ENCODE data around the gene ADNP. TPM values are rescaled to one million over a fixed set of nuclear protein-coding genes. Genes with fewer than 3 reads are reported as not detected.

Gene ADNP
- total and polyA plus RNA-seq, 2 experiments from 2014 or later, result 13.1 to 43.7 TPM

DNA sequence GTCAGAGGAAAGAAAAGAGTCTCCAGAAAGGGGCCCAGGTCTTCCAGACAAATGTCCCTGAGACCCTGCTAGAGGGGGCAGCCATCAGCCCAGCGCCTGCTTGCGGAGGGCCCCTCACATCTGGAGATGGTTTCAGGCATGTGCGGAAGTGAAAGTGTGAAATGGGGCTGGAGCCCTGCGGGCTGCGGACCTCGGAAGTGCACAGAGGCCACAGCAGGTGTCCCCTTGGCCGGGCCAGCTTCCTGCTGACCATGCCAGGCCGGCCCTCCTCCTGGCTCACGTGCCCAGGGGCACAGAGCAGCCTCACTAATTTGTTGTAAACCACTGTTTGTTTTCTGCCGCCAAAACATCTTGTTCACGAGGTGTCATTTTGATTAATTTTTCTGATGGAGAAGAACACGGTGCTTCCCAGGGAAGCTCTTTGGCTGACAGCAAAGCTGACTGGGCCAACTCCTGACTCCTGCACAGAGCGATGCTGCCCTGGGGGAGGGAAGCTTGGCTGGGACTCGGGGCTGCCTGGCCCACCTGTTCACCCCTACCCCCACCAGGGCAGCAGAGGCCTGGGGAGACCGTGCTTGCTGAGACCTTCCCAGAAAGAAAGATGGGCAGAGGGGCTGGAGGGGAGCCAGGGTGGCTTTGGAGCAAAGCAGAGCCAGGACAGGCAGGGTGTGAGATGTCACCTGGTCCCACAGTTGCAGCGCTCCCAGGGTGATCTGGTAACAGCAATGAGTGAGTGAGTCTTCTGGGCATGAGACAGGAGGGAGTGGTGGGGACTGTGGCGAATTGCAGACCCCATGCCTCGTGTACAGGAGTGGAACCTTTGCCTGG lies 82.2 kb downstream of the ADNP start:
- Histone ChIP-seq H2AFZ (no peak overlapping the region), H3K9me3 (ENCODE audit: low read depth) (no peaks in the 10 kb centered on the region), H3K4me3 (no peak overlapping the region), H3K79me2 (no peaks in the 10 kb centered on the region), H3K4me1 (ENCODE audit: insufficient read depth) (peaks cover 5% of the 10 kb centered on the region), H3K9me2 (replicated peaks; ENCODE audit: insufficient read depth) (no peaks in the 10 kb centered on the region), H3K27me3 (no peaks in the 10 kb centered on the region), H3K36me3 (replicated peaks; ENCODE audit: insufficient read depth, low read depth) (no peaks in the 10 kb centered on the region), H4K20me1 (ENCODE audit: insufficient read depth, poor library complexity, severe bottlenecking) (no peaks in the 10 kb centered on the region), H3K4me2 (no peak overlapping the region), H3K27ac (no peak overlapping the region)
- 71% methylated on average over 18 of the region's 18 CpGs for WGBS (ENCODE audit: low lambda C conversion rate, missing lambda C conversion rate)
- DNase-seq (ENCODE audit: low spot score), result no peak
- TF ChIP-seq EZH2 (IDR thresholded peaks at IDR 0.05; ENCODE audit: borderline replicate concordance) (no peak), EZH2phosphoT487 (IDR thresholded peaks at IDR 0.05; ENCODE audit: low read depth, severe bottlenecking, unreplicated experiment) (no peak)
- TF ChIP-seq, protein P1, sequence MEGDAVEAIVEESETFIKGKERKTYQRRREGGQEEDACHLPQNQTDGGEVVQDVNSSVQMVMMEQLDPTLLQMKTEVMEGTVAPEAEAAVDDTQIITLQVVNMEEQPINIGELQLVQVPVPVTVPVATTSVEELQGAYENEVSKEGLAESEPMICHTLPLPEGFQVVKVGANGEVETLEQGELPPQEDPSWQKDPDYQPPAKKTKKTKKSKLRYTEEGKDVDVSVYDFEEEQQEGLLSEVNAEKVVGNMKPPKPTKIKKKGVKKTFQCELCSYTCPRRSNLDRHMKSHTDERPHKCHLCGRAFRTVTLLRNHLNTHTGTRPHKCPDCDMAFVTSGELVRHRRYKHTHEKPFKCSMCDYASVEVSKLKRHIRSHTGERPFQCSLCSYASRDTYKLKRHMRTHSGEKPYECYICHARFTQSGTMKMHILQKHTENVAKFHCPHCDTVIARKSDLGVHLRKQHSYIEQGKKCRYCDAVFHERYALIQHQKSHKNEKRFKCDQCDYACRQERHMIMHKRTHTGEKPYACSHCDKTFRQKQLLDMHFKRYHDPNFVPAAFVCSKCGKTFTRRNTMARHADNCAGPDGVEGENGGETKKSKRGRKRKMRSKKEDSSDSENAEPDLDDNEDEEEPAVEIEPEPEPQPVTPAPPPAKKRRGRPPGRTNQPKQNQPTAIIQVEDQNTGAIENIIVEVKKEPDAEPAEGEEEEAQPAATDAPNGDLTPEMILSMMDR (IDR thresholded peaks at IDR 0.05; ENCODE audit: poor library complexity), result no peak

DNA sequence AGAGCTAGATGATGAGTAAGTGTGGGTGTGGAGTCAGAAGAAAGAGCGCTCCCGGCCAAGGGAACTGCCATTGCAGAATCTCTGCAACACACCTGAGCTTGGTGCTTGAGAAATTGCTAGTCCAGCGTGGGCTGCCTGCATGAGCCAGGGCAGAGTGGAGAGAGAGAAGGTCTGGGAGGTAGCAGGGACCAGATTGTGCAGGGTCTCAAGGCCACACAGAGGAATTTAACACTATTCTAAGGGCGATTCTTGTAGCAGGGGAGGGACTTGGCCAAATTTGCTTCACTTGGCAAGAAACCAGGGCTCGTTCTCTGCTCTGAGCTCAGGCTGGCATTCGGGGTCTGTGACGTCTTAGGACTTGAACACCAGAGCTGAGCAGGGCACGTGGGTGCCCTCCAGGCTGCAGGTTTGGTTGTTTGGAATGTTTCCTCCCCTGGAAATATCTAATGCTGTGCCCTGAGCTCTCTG lies 82.9 kb downstream of the ADNP start:
- no peaks in the 10 kb centered on the region for H3K79me2 ChIP-seq
- no peak overlapping the region for H3K4me3 ChIP-seq
- no peaks in the 10 kb centered on the region for H3K27me3 ChIP-seq
- H4K20me1 ChIP-seq (ENCODE audit: insufficient read depth, poor library complexity, severe bottlenecking), result no peaks in the 10 kb centered on the region
- H3K4me2 ChIP-seq, result no peak overlapping the region
- H3K27ac ChIP-seq, result no peak overlapping the region
- H2AFZ ChIP-seq, result no peak overlapping the region
- no peaks in the 10 kb centered on the region for H3K9me3 ChIP-seq (ENCODE audit: low read depth)
- DNase-seq (ENCODE audit: low spot score), result no peak
- H3K4me1 ChIP-seq (ENCODE audit: insufficient read depth), result peaks cover 5% of the 10 kb centered on the region
- H3K9me2 ChIP-seq (replicated peaks; ENCODE audit: insufficient read depth), result no peaks in the 10 kb centered on the region
- no peaks in the 10 kb centered on the region for H3K36me3 ChIP-seq (replicated peaks; ENCODE audit: insufficient read depth, low read depth)
- 63% methylated on average over 8 of the region's 8 CpGs for WGBS (ENCODE audit: low lambda C conversion rate, missing lambda C conversion rate)
- TF ChIP-seq EZH2 (IDR thresholded peaks at IDR 0.05; ENCODE audit: borderline replicate concordance) (no peak), EZH2phosphoT487 (IDR thresholded peaks at IDR 0.05; ENCODE audit: low read depth, severe bottlenecking, unreplicated experiment) (no peak)
- TF ChIP-seq, protein P1 (IDR thresholded peaks at IDR 0.05; ENCODE audit: poor library complexity), result no peak

DNA sequence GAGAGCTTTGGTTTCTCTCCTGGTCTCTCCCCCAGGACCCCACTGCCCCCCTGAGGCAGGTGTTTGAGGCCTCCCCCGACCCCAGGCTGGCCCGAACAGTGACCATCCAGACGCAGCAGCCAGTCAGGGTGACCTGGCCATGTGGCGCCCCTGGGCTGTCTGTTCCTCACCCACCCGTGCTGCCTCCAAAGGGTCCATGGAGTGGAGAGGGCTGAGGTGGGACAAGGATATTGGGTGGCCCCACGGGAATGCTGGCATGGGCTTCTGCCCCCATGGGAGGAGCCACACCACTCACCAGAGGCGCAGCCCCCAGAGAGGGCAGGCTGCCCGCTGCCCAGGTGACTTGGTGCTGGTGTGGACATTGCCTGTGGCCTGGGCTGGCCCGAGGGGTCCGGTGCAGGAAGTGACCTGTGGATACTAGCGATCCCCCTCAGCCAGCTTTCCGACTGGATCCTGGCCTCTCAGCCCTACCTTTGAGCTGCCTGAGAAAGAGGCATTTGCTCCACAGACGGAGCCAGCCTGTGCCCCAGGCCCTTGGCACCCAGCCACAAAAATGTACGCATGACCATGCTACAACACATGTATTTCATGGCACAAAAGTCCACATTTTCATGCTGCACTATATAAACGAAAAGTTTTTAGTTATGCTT lies 85.5 kb downstream of the ADNP start:
- H3K36me3 ChIP-seq (replicated peaks; ENCODE audit: insufficient read depth, low read depth), result no peaks in the 10 kb centered on the region
- H3K9me2 ChIP-seq (replicated peaks; ENCODE audit: insufficient read depth), result no peaks in the 10 kb centered on the region
- H3K27ac ChIP-seq, result no peak overlapping the region
- DNase-seq (ENCODE audit: low spot score), result no peak
- H4K20me1 ChIP-seq (ENCODE audit: insufficient read depth, poor library complexity, severe bottlenecking), result no peaks in the 10 kb centered on the region
- no peak overlapping the region for H3K4me3 ChIP-seq
- H3K9me3 ChIP-seq (ENCODE audit: low read depth), result no peaks in the 10 kb centered on the region
- TF ChIP-seq EZH2phosphoT487 (IDR thresholded peaks at IDR 0.05; ENCODE audit: low read depth, severe bottlenecking, unreplicated experiment), result no peak
- TF ChIP-seq, protein P1 (IDR thresholded peaks at IDR 0.05; ENCODE audit: poor library complexity), result no peak
- TF ChIP-seq EZH2 (IDR thresholded peaks at IDR 0.05; ENCODE audit: borderline replicate concordance), result no peak
- WGBS (ENCODE audit: low lambda C conversion rate, missing lambda C conversion rate), result 86% methylated on average over 13 of the region's 15 CpGs
- no peaks in the 10 kb centered on the region for H3K79me2 ChIP-seq
- H3K4me1 ChIP-seq (ENCODE audit: insufficient read depth), result peaks cover 5% of the 10 kb centered on the region
- no peak overlapping the region for H2AFZ ChIP-seq
- no peaks in the 10 kb centered on the region for H3K27me3 ChIP-seq
- H3K4me2 ChIP-seq, result no peak overlapping the region
